Stimulated activated CD4-positive, alpha-beta T cell treated with anti-CD3 and anti-CD28 coated beads, Interleukin-4, amount 100 ng/mL, for 4 hours (primary cell): ENCODE data around the gene LRP11.
"Not testable (repeated sequence)": the region's sequence is repeated elsewhere in the genome, so short reads cannot be mapped to it uniquely, and the experiment has no call there.

ENCODE experiments used
- DNase-seq, 2 experiments: peaks; one replicate each; pipeline ENCODE4 v3.0.0-alpha.2; 2020

Gene LRP11

GRCh38 chr6:149867876-149868640 lies 3.9 kb upstream of the LRP11 start:
- DNase-seq, result no peak

GRCh38 chr6:149864578-149865535 lies 698 bp upstream of the LRP11 start:
- DNase-seq, result peak in 1 of 2 experiments; percentile 17

- peak in 1 of 2 experiments; percentile 27 for DNase-seq
Measured at GRCh38 chr6:149862922-149863697, 1.0 kb downstream of the LRP11 start.

GRCh38 chr6:149862424-149862738 lies 1.8 kb downstream of the LRP11 start:
- not testable (repeated sequence) for DNase-seq

- DNase-seq, result no peak
Measured at GRCh38 chr6:149861603-149862423, 2.3 kb downstream of the LRP11 start.

- DNase-seq, result no peak
Measured at GRCh38 chr6:149860834-149861602, 3.1 kb downstream of the LRP11 start.

- DNase-seq, result no peak
Measured at GRCh38 chr6:149860513-149860833, 3.7 kb downstream of the LRP11 start.

- DNase-seq, result no peak
Measured at GRCh38 chr6:149859938-149860337, 4.2 kb downstream of the LRP11 start.

GRCh38 chr6:149859368-149859767 lies 4.8 kb downstream of the LRP11 start:
- DNase-seq, result no peak

- DNase-seq, result no peak
Measured at GRCh38 chr6:149857541-149857940, 6.6 kb downstream of the LRP11 start.

- DNase-seq, result no peak
Measured at GRCh38 chr6:149856256-149856994, 7.7 kb downstream of the LRP11 start.

- no peak for DNase-seq
Measured at GRCh38 chr6:149855741-149856140, 8.4 kb downstream of the LRP11 start.

GRCh38 chr6:149855040-149855654 lies 9.0 kb downstream of the LRP11 start:
- no peak for DNase-seq

GRCh38 chr6:149854532-149854931 lies 9.6 kb downstream of the LRP11 start:
- DNase-seq, result no peak

- not testable (repeated sequence) for DNase-seq
Measured at GRCh38 chr6:149854017-149854416, 10.1 kb downstream of the LRP11 start.

- no peak for DNase-seq
Measured at GRCh38 chr6:149852881-149853280, 11.3 kb downstream of the LRP11 start.

GRCh38 chr6:149852180-149852579 lies 12.0 kb downstream of the LRP11 start:
- DNase-seq, result no peak

- no peak for DNase-seq
Measured at GRCh38 chr6:149851461-149852110, 12.6 kb downstream of the LRP11 start.

- not testable (repeated sequence) for DNase-seq
Measured at GRCh38 chr6:149848343-149848742, 15.8 kb downstream of the LRP11 start.

- no peak for DNase-seq
Measured at GRCh38 chr6:149847939-149848267, 16.3 kb downstream of the LRP11 start.
